ENCODE data around the gene NSFL1C.
A peak's percentile ranks its signal among the peaks of the same experiment; 100 is the strongest.
"Not testable (repeated sequence)": the region's sequence is repeated elsewhere in the genome, so short reads cannot be mapped to it uniquely, and the experiment has no call there.

Gene NSFL1C

GRCh38 chr20:1423625-1424106 is 43.0 kb downstream of the NSFL1C start:
- DNase-seq (ENCODE audit: low read depth in 2 of 2), result no peak

DNA sequence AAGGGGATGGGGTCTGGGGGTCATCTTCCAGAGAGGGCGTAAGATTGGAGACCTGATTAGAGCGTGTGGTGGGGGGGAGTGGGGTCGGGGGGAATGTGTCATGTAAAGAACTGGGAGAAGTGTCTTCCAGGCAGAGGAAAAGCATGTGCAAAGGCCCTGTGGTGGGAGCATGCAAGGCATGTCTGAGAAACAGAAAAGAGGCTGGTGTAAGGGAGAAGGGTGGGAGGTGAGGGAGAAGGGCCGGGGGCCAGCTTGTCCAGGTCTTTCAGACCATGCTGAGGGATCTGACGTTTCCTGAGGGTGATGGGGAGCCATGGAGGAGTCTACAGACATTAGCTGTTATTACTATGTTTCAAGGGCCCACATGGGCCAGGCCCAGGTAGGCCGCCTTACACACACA is 43.4 kb downstream of the NSFL1C start:
- DNase-seq (ENCODE audit: low read depth in 2 of 2), result no peak

- no peak for DNase-seq (ENCODE audit: low read depth in 2 of 2)
These were observed 43.9 kb downstream of the NSFL1C start for GRCh38 chr20:1422753-1423152.

DNA sequence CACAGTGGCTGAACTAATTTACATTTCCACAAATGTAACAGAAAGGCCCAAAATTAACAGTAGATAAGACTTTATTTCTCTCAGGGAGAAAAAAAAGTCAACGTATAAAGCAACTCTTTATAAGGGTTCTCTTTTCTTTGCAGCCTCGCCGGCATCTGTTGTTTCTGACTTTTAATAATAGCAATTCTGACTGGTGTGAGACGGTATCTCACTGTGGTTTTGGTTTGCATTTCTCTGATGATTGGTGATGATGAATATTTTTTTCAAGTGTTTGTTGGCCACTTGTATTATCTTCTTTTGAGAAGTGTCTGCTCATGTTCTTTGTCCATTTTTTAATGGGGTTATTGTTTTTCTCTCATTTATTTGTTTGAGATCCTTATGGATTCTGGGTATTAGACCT is 46.6 kb downstream of the NSFL1C start:
- no peak for DNase-seq (ENCODE audit: low read depth in 2 of 2)

- no peak for DNase-seq (ENCODE audit: low read depth in 2 of 2)
These were observed 48.3 kb downstream of the NSFL1C start for GRCh38 chr20:1418350-1418749.

DNA sequence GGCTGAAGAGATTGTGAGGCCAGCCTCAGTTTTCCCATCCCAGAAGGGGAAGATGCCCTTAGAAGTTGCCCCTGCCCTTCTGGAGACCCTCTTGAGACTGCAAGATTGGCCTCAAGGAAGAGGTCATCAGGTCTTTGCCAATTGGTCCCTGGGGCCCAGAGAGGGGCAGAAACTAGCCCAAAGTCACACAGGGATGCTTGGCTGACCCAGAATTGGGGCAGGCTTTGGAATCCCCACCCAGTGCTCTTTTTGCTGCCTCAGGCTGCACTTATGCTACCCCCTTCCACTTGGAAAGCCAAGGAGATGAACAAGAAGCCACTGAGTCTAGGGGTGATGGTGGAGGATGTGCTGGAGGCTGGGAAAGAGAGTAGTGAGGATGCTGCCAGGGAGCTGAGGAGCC is 48.9 kb downstream of the NSFL1C start:
- DNase-seq (ENCODE audit: low read depth in 2 of 2), result no peak

DNA sequence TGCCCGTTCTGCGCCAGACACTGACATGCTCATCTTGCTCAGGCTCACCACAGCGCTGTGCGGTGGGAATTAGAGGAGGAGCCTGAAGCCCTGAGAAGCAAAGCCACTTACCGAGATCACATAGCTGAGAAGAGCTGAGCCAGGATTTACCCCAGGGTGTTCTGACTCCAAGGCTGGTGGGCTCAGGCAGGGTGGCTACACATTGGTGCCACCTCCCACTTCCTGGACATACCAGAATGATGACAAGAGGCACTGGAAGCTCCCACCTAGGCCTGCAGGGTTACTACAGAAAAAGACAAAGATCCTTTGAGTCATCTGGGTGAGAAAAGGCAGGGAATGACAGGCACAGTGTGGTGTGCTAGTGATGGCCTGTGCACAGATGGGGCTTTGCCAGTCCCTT is 49.4 kb downstream of the NSFL1C start:
- no peak for DNase-seq (ENCODE audit: low read depth in 2 of 2)

DNA sequence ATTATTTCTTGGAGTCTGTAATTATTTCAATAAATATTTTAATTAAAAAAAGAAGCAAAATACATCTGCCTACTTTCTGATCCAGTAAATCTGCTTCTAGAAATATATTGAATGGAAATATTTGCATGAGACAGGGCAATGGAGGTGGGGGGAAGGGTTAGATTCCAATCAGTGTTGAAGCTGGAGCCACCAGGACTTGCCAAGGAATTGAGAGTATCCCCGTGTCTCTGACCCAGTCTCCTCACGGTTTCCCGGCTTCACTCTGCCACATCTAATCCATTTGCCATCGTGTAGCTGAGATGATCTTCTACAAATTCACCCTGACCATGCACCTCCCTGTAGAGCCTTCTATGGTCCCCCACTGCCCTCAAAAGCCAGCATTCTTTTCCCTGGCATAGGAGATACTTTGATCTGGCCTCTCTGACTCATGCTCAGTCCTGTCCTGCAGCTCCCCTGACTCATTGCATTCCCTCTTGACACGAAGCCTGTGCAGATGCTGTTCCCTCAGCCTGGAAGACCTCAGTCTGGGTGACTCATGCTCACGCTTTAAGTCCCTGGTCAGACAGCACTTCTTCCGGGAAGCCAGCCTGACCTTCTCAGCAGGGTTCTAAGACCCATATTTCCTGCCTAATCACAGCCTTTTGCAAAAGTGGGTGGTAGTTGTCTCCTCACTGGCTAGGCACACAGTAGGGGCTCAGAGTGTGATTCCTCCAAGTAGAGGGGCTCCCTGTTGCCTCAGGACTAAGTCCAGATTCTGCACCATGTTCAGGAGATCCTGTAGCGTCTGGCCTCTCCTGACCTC is 50.8 kb downstream of the NSFL1C start:
- no peak for DNase-seq (ENCODE audit: low read depth in 2 of 2)

GRCh38 chr20:1414982-1415381 is 51.7 kb downstream of the NSFL1C start:
- DNase-seq (ENCODE audit: low read depth in 2 of 2), result no peak

DNA sequence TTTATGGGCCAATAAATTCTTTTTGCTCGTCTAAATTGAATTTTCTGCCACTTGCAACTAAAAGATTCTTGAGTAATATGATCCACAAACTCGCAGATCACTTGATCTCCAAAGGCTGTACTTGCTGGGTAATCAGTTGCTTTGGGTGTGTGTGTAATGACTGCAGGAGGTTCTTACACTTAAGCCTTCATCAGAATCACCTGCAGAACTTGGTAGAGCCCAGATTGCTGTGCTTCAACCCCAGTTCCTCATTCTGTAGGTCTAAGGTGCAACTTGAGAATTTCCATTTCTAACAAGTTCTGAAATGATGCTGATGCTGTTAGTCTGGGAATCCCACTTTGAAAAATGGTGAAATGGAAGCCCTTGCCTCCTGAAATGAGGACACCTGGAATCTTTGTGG is 60.8 kb downstream of the NSFL1C start:
- DNase-seq (ENCODE audit: low read depth in 2 of 2), result no peak

DNA sequence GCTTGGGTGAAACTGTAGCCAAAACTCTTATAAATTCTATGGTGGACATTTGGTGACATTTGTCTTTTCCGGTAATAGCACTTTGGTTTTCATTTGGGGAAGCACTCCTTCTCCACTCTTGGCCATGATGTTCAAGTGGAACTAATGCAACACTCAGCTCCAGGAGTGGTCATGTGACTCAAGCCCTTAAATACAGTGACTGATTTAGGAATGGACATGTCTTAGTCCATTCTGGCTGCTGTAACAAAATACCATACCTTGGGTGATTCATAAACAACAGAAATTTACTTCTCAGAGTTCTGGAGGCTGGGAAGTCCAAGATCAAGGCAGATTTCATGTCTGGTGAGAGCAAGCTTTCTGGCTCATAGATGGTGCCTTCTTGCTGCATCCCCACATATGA is 63.0 kb downstream of the NSFL1C start:
- DNase-seq (ENCODE audit: low read depth in 2 of 2), result no peak

DNA sequence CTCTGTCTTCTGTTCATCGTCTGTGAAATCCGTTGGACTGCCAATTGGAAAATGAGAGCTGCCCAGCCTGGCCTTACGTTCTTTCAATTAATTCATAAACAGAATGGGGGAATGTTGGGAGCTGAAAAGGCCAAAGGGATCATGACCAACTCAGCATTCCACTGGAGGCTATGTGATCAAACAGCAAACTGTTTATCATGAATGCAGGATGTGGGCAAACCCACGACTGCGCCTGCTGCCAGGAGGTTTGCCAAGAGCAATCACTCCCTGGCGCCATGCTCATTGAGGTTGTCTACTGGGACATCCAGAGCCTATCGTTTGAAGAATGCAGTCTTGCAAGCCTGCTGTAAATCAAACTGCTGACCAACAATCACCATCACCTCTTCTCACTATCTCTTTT is 64.5 kb downstream of the NSFL1C start:
- no peak for DNase-seq (ENCODE audit: low read depth in 2 of 2)

DNA sequence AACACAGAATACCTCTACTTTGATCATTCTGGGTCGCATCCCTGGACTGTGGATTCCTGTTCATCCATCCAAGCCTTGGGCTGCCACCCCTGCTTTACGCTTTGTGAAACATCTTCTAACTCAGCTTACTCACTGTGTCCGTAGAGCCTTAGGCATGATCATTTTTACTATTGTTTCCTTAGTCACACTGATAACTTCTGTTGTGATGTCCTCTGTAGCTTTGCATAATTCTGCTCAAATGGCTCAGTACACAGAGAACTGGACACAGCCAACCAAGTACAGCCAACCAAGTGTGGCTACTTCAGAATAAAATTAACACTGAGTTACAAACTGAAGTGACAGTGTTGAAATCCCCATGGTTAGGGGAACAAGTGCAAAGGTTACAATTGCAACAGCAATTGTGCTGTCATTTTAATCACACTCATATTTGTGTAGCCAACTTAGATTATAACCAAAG is 65.2 kb downstream of the NSFL1C start:
- no peak for DNase-seq (ENCODE audit: low read depth in 2 of 2)

GRCh38 chr20:1399678-1400366 is 66.8 kb downstream of the NSFL1C start:
- DNase-seq (ENCODE audit: low read depth in 2 of 2), result not testable (repeated sequence)

DNA sequence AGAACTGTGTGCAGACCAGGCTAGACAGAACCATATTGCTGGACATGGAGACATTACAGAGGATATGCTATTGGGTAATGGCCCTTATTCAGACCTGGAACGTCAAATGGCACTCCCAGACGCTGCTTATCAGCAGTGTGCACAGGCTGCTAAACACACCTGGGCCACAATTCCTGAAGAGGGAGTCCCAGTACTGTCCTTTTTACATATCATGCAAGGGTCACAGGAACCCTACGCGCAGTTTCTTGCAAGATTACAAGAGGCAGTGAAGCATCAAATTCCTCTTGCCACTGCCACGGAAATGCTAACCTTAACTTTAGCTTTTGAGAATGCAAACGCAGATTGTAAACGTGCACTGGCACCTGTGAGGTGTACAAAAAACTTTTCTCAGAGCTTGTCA is 68.5 kb downstream of the NSFL1C start:
- DNase-seq (ENCODE audit: low read depth in 2 of 2), result not testable (repeated sequence)

DNA sequence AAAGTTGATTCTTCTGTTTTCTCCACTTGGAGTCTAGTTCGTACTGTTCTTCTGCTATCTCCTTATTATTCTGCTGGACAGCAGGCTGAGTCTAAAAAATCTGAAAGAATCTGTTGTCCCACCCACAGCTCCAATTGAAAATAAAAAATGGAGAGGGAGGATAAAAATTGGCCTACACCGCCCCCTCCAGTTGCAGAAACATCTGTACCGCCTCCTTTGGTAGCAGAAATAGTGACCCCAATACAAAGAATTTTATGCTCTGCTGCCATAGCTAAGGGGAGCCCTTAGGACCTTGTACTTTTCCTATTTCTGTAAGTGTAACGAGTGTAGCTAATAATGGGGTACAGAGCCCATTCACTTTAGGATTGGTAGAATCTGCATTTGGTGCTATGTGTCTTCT is 68.9 kb downstream of the NSFL1C start:
- DNase-seq (ENCODE audit: low read depth in 2 of 2), result no peak

DNA sequence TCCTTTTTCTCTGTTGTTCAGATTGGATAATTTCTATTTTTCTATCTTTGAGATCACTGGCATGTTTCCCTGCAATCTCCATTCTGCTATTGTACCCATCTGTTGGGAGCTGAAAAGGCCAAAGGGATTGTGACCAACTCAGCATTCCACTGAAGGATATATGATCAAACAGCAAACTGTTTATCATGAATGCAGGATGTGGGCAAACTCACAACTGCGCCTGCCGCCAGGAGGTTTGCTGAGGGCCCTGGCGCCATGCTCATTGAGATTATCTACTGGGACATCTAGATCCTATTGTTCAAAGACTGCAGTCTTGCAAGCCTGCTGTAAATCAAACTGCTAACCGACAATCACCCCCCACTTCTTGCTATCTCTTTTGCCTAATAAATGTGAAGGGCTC is 69.9 kb downstream of the NSFL1C start:
- DNase-seq (ENCODE audit: low read depth in 2 of 2), result no peak

GRCh38 chr20:1396264-1396663 is 70.4 kb downstream of the NSFL1C start:
- no peak for DNase-seq (ENCODE audit: low read depth in 2 of 2)

DNA sequence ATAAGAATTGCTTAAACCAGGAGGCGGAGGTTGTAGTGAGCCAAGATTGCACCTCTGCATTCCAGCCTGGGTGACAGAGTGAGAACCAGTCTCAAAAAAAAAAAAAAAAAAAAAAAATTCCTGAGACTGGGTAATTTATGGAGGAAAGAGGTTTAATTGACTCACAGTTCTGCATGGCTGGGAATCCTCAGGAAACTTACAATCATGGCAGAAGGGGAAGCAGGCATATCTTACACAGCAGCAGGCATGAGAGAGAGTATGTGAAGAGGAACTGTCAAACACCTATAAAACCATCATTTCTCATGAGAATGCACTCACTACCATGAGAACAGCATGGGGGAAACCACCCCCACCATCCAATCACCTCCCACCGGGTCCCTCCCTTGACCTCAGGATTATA is 72.0 kb downstream of the NSFL1C start:
- no peak for DNase-seq (ENCODE audit: low read depth in 2 of 2)

DNA sequence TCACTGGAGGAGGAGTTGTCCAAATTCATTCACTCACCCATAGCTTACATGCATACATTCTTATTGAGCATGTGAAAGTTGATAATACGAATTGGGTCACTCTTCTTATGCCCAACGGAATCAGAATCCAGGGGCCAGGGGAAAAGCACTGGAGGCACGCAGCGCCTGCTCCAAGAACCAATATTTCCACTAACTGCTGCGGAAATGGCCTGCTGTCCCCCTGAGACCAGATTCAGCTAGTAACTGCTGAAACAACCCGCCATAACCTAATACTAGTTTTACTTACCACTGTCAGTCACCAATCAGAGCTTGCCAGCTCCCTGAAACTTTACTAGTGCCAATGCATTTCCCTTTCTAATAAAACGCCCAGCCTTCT is 73.2 kb downstream of the NSFL1C start:
- no peak for DNase-seq (ENCODE audit: low read depth in 2 of 2)

DNA sequence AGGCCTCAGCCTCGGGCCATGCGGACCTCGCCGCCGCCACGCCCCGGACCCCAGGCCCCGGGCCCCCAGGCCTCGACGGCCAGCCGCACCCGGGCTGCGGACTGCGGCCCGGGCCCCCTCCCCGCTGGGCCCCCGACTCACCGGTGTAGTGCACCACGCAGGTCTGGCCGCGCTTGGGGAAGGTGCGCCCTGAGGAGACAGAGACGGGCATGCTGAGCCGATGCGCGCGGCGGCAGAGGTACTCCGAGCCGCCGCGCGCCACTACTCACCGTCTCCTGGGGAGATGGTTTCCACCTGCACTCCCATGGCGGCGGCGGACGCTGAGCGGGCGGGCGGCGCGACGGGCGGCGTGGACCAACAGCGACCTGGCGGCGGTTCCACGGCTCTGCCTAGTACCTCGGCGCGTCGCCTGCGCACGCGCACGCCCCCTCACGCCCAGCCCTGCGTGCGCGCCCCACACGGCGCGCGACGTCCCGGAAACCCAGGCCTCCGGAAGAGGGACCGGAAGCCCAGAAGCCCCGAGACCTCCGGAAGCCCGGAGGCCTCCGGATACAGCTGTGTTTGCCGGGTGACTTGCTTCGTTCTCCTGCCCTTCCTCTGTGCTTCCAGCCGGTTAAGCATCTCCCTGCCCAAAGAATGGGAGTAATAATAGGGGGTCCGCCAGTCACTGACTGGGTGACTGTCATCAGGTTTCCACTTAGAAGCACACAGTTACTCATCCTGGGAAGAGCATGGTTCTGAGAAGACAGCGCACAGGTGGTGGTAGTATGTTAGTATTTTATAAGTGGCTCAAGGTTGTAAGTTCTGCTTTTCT is 73.7 kb downstream of the NSFL1C start, which contains the start of gene FKBP1A:
Gene FKBP1A (minus strand): TSS at position 362 of the 814 bp plus-strand sequence. CDS start 56 bp downstream, at position 306.
- peak; percentile 83 to 84 for DNase-seq (ENCODE audit: low read depth in 2 of 2)

DNA sequence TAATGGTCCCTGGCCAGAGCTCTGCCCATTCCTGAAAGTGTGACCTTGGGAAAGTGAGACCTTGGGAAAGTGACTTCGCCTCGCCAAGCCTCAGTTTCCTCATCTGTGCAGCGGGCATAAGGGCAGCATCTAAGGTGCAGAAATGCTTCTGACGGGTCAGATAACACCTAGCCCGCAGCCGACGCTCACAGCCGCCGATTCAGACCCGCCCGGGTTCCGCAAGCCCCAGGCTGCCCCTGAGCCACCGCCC is 74.3 kb downstream of the NSFL1C start:
- no peak for DNase-seq (ENCODE audit: low read depth in 2 of 2)

All from stimulated activated CD4-positive, alpha-beta T cell treated with anti-CD3 and anti-CD28 coated beads, Interleukin-1b, Interleukin-23, amount 100 ng/mL, for 4 hours (primary cell).